Activated naive CD4-positive, alpha-beta T cell treated with Interleukin-2 at 50 U/mL for 16 hours (primary cell): ENCODE data around the gene FGR.

ENCODE experiments used
- DNase-seq: peaks from one replicate; pipeline ENCODE4 v3.0.0-alpha.2; 2020

FGR gene

DNA sequence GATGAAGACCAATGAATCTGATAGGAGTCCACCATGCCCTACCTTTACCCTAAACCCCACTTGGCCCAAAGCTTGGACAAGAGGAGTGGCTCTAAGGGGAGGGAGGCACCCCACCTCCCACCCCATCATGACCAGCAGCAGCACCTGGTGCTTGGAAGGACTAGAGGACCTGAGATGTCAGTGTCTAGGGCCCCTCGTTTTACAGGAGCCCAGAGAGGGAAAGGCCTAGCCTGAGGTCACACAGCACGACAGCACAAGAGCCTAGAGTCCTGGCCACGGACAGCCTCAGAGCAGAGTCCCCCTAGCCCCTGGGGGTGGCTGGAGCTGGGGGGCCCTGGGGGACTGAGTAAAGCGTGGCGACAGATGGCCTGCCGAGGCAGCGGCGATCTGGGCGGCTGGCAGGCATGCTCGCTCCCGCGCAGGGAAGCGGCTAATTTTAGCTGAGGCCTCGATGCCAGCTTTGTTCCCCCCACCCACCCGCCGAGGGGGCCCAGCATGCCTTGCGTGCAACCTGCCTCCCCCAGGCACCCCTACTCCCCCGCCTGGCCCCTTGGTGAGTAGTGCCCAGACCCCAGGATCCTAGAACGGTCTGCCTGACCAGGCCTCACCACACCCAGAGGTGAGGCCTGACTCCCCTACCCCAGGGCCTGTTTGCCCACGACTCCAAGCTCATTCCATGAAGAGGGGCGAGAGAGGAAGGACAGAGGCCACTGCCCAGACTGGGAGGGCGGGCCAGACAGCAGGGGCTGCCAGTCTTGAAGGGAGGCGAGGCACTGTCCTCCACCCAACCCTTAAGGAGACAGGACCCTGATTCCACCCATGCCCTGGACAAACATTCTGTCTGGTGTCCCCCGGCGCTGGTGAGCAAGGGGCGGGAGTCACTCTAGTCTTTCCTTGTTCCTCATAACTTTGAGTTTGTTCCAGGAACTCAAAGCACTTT, 70.0 kb downstream of the FGR start:
- DNase-seq: no peak

DNA sequence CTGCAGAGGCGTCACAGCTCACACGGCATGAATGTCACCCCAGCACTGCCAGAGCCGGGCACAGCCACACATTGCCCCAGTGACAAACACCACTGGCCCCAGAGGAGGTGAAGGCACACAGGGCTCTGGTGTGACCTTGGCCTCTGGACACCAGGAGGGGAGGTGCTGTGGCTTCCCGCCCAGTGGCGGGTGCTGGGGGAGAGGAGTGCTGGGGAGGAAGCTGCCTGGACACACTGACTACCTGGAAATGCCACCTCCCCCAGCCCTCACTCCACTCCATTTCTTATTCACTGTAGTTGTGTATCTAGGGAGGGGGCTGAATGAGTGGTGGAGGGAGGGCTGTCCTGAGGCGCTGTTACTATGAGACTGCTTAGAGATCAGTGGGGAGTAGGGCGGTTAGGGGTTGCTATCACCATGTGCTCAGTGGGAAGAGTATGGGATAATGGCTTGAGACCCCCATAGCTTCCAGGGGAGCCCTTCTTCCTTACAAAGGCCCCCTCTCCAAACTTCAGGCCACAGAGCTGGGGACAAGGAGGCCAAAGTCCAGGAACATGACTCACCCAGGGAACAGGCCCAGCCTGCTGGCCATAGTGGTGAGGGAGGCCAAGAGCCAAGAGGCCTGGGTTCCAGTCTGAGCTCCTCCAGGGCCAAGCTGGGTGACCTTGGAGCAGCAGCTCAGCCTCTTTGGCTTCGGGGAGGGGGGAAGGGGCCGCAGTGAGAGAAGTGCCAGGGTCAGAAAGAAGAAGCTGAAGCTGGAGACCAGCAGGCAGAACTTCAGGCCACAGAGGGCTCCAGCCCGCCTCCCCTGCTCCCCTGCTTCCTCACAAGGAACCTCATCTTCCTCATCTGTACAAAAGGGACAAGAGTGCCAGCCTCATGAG, 71.2 kb downstream of the FGR start:
- DNase-seq: no peak

DNA sequence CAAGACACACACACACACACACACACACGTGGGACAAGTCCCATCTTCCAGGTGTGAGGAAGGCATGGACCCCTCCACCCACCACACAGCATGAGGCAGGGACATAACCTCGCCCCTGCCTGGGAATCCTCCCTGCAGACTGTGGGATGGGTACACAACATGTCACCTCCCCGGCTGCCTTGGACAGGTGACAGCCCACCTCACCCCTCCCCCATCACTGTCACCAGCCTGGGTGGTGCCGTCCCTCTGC, 71.7 kb downstream of the FGR start:
- no peak for DNase-seq

GRCh38 chr1:27562534-27563340, 72.2 kb downstream of the FGR start:
- no peak for DNase-seq
